ENCODE data around the gene GNB3.
"Not testable (repeated sequence)": the region's sequence is repeated elsewhere in the genome, so short reads cannot be mapped to it uniquely, and the experiment has no call there.

GNB3 gene

GRCh38 chr12:6879824-6880223 lies 39.1 kb downstream of the GNB3 start:
- not testable (repeated sequence) for H3K27me3 Mint-ChIP-seq, H3K9me3 Mint-ChIP-seq, H3K4me3 Mint-ChIP-seq, DNase-seq, H3K27ac Mint-ChIP-seq, H3K4me1 Mint-ChIP-seq
- CTCF ChIA-PET = interaction anchor here (0.9 kb wide), 1 partner anchor 11 kb away, joined by 3 read pairs; no protein-coding TSS in a partner anchor
- peaks cover 22% of the 10 kb centered on the region for H3K36me3 Mint-ChIP-seq

GRCh38 chr12:6883252-6883651 lies 42.5 kb downstream of the GNB3 start:
- H3K36me3 Mint-ChIP-seq = peaks cover 11% of the 10 kb centered on the region
- no peak overlapping the region for H3K27ac Mint-ChIP-seq
- H3K4me1 Mint-ChIP-seq = peaks cover under 1% of the 10 kb centered on the region
- CTCF ChIA-PET = interaction anchor here (0.8 to 2.4 kb wide), 3 partner anchors 11 to 31 kb away, joined by 3 to 15 read pairs (median 3); partner anchors contain the start of genes SPSB2, TPI1 and USP5
- no peak overlapping the region for H3K4me3 Mint-ChIP-seq
- H3K9me3 Mint-ChIP-seq = no peaks in the 10 kb centered on the region
- no peaks in the 10 kb centered on the region for H3K27me3 Mint-ChIP-seq
- DNase-seq = no peak

- H3K9me3 Mint-ChIP-seq = no peaks in the 10 kb centered on the region
- peaks cover 14% of the 10 kb centered on the region for H3K36me3 Mint-ChIP-seq
- H3K27me3 Mint-ChIP-seq = no peaks in the 10 kb centered on the region
- no peak overlapping the region for H3K27ac Mint-ChIP-seq
- peaks cover 3% of the 10 kb centered on the region for H3K4me1 Mint-ChIP-seq
- DNase-seq = no peak
- H3K4me3 Mint-ChIP-seq = no peak overlapping the region
- CTCF ChIA-PET = no interaction called here
These were observed 43.0 kb downstream of the GNB3 start for GRCh38 chr12:6883683-6884082.

- CTCF ChIA-PET = interaction anchor here (0.9 kb wide), 1 partner anchor 12 kb away, joined by 4 read pairs; the partner anchor contains the start of gene SPSB2
- Mint-ChIP-seq H3K4me1 (peaks cover 3% of the 10 kb centered on the region), H3K36me3 (peaks cover 14% of the 10 kb centered on the region), H3K27me3 (no peaks in the 10 kb centered on the region), H3K9me3 (no peaks in the 10 kb centered on the region), H3K27ac (no peak overlapping the region), H3K4me3 (no peak overlapping the region)
- no peak for DNase-seq
These were observed 43.8 kb downstream of the GNB3 start for GRCh38 chr12:6884539-6884938.

GRCh38 chr12:6886206-6886999 lies 45.7 kb downstream of the GNB3 start:
- Mint-ChIP-seq H3K4me1 (peaks cover 17% of the 10 kb centered on the region), H3K36me3 (peaks cover 16% of the 10 kb centered on the region)
- CTCF ChIA-PET = interaction anchor here (0.8 kb wide), 1 partner anchor 14 kb away, joined by 3 read pairs; no protein-coding TSS in a partner anchor
- not testable (repeated sequence) for H3K9me3 Mint-ChIP-seq, H3K27ac Mint-ChIP-seq, H3K27me3 Mint-ChIP-seq, DNase-seq, H3K4me3 Mint-ChIP-seq

- peaks cover 15% of the 10 kb centered on the region for H3K36me3 Mint-ChIP-seq
- no peaks in the 10 kb centered on the region for H3K27me3 Mint-ChIP-seq
- CTCF ChIA-PET = interaction anchor here (0.8 kb wide), 2 partner anchors 16 to 222 kb away, joined by 3 read pairs; partner anchors contain the start of gene C1RL
- H3K4me3 Mint-ChIP-seq = no peak overlapping the region
- DNase-seq = no peak
- no peaks in the 10 kb centered on the region for H3K9me3 Mint-ChIP-seq
- H3K4me1 Mint-ChIP-seq = peaks cover 27% of the 10 kb centered on the region
- no peak overlapping the region for H3K27ac Mint-ChIP-seq
These were observed 46.7 kb downstream of the GNB3 start for GRCh38 chr12:6887460-6887859.

GRCh38 chr12:6888360-6888759 lies 47.6 kb downstream of the GNB3 start:
- Mint-ChIP-seq H3K27me3 (no peaks in the 10 kb centered on the region), H3K36me3 (peaks cover 16% of the 10 kb centered on the region), H3K27ac (no peak overlapping the region), H3K4me3 (no peak overlapping the region), H3K4me1 (peaks cover 29% of the 10 kb centered on the region), H3K9me3 (no peaks in the 10 kb centered on the region)
- no peak for DNase-seq
- CTCF ChIA-PET = no interaction called here

- DNase-seq, H3K4me3 Mint-ChIP-seq, H3K9me3 Mint-ChIP-seq, CTCF ChIA-PET, H3K27ac Mint-ChIP-seq, H3K27me3 Mint-ChIP-seq: not testable (repeated sequence)
- H3K36me3 Mint-ChIP-seq = peaks cover 14% of the 10 kb centered on the region
- peaks cover 29% of the 10 kb centered on the region for H3K4me1 Mint-ChIP-seq
These were observed 48.1 kb downstream of the GNB3 start for GRCh38 chr12:6888794-6889193.

- DNase-seq, CTCF ChIA-PET, H3K36me3 Mint-ChIP-seq, H3K9me3 Mint-ChIP-seq, H3K27me3 Mint-ChIP-seq: not testable (repeated sequence)
- peak overlapping the region; percentile 76 for H3K4me3 Mint-ChIP-seq
- peaks cover 29% of the 10 kb centered on the region for H3K4me1 Mint-ChIP-seq
- H3K27ac Mint-ChIP-seq = peak overlapping the region; percentile 94
These were observed 49.2 kb downstream of the GNB3 start for GRCh38 chr12:6889775-6890573.

- Mint-ChIP-seq H3K9me3 (no peaks in the 10 kb centered on the region), H3K4me3 (peak overlapping the region; percentile 76), H3K4me1 (peaks cover 29% of the 10 kb centered on the region), H3K27me3 (no peaks in the 10 kb centered on the region), H3K36me3 (peaks cover 7% of the 10 kb centered on the region), H3K27ac (peak overlapping the region; percentile 94)
- CTCF ChIA-PET = interaction anchor here (0.7 to 2.8 kb wide), 13 partner anchors 9 to 221 kb away, joined by 3 to 35 read pairs (median 5); partner anchors contain the start of genes C12orf57, CDCA3, RNU7-1 and SPSB2
- peak; percentile 99 for DNase-seq
These were observed 50.3 kb downstream of the GNB3 start for GRCh38 chr12:6890789-6891645.

GRCh38 chr12:6891646-6892001 lies 50.9 kb downstream of the GNB3 start:
- Mint-ChIP-seq H3K9me3 (no peaks in the 10 kb centered on the region), H3K27ac (peak overlapping the region; percentile 94), H3K36me3 (peaks cover 7% of the 10 kb centered on the region), H3K4me3 (peak overlapping the region; percentile 76), H3K27me3 (no peaks in the 10 kb centered on the region), H3K4me1 (peaks cover 29% of the 10 kb centered on the region)
- CTCF ChIA-PET = interaction anchor here (1.1 to 2.8 kb wide), 12 partner anchors 8 to 217 kb away, joined by 3 to 35 read pairs (median 5); partner anchors contain the start of genes C12orf57, CDCA3, RNU7-1 and SPSB2
- peak; percentile 27 for DNase-seq

- CTCF ChIA-PET = interaction anchor here (1.3 to 2.8 kb wide), 4 partner anchors 10 to 33 kb away, joined by 3 to 20 read pairs (median 5); partner anchors contain the start of gene SPSB2
- not testable (repeated sequence) for H3K9me3 Mint-ChIP-seq, H3K36me3 Mint-ChIP-seq, DNase-seq, H3K27me3 Mint-ChIP-seq, H3K27ac Mint-ChIP-seq
- Mint-ChIP-seq H3K4me1 (peaks cover 29% of the 10 kb centered on the region), H3K4me3 (peak overlapping the region; percentile 45)
These were observed 52.0 kb downstream of the GNB3 start for GRCh38 chr12:6892683-6893082.

GRCh38 chr12:6894321-6894720 lies 53.6 kb downstream of the GNB3 start:
- Mint-ChIP-seq H3K27me3 (peaks cover 4% of the 10 kb centered on the region), H3K27ac (no peak overlapping the region), H3K4me1 (peaks cover 27% of the 10 kb centered on the region), H3K4me3 (no peak overlapping the region), H3K9me3 (no peaks in the 10 kb centered on the region), H3K36me3 (peaks cover 4% of the 10 kb centered on the region)
- DNase-seq = no peak
- CTCF ChIA-PET = interaction anchor here (0.7 kb wide), 1 partner anchor 25 kb away, joined by 3 read pairs; no protein-coding TSS in a partner anchor

All from activated naive CD4-positive, alpha-beta T cell treated with anti-CD3 and anti-CD28 coated beads, Interleukin-2, amount 10 ng/mL, durations not matched to agents 7 days and 5 days (primary cell).